ENCODE measurements around the gene RNLS. TPM values are rescaled to one million over a fixed set of nuclear protein-coding genes. Genes with fewer than 3 reads are reported as not detected.

The RNLS gene
- total RNA-seq, 4 donors from 2014 or later = 10.6 to 38.7 (median 28.2) TPM

DNA sequence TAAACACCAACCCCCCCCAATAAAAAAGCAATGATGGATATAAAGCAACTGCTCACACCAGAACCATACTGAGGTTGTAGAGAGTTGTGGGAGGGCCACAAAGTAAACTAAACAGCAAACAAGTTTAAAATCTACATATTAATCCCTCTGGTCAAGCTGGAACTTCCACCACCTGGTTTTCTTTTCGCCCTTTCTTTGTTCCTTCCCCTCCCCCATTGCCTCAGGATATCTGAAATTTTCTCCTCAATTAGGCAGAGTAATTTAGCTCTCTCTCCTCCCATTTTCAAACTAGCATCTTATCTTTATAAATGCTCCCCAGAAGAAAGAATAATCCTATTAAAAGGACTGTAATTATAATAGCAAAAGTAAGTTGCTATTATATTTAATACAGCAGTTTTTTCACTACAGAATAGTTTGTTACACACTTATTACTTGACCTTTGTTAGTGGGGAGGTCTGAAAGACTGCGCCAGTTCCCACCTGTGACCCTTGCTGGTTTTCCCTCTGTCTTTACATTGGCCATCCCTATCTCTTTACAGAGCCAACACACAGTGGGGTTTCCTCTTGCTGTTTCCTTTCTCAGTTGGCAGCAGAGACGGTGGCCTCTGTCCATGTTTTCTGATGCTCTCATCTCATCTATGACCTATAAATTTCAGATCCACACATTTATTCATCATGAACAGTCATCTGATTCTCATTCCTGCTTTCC is 235.4 kb downstream of the RNLS start:
- peaks cover 0 to 4% of the 10 kb centered on the region in 2 donors for H3K4me1 ChIP-seq
- TF ChIP-seq POLR2A (IDR thresholded peaks at IDR 0.05) = no peak
- TF ChIP-seq, protein P1, sequence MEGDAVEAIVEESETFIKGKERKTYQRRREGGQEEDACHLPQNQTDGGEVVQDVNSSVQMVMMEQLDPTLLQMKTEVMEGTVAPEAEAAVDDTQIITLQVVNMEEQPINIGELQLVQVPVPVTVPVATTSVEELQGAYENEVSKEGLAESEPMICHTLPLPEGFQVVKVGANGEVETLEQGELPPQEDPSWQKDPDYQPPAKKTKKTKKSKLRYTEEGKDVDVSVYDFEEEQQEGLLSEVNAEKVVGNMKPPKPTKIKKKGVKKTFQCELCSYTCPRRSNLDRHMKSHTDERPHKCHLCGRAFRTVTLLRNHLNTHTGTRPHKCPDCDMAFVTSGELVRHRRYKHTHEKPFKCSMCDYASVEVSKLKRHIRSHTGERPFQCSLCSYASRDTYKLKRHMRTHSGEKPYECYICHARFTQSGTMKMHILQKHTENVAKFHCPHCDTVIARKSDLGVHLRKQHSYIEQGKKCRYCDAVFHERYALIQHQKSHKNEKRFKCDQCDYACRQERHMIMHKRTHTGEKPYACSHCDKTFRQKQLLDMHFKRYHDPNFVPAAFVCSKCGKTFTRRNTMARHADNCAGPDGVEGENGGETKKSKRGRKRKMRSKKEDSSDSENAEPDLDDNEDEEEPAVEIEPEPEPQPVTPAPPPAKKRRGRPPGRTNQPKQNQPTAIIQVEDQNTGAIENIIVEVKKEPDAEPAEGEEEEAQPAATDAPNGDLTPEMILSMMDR (IDR thresholded peaks at IDR 0.05) = no peak
- H3K27me3 ChIP-seq = no peaks in the 10 kb centered on the region
- no peak for DNase-seq
- no peak overlapping the region for H3K27ac ChIP-seq
- WGBS, 2 donors = 79 to 84% methylated on average over 3 of the region's 3 CpGs
- H3K9me3 ChIP-seq = no peaks in the 10 kb centered on the region
- intact Hi-C loops (cut with DNase I) = no loop called here
- no peak overlapping the region for H3K4me3 ChIP-seq (replicated peaks in 1 of 3)
- H3K36me3 ChIP-seq = no peaks in the 10 kb centered on the region

DNA sequence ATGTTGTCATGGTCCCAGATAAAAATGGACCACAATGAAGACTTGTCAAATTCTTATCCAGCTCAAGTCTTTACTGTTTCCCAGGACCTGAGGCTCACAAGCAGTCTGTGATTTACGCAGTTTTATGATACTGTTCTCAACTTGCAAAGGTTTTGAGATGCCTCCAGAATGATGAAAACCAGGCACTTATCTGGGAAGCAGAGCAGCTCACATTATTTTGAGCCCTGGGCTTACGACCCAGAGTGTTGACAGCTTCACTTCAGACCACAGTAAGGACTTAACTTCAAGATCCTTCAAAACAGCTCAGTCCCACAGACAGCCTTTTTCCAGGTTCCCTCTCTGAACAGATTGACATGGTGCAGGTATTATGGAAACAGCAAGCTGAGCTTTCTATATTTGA is 236.1 kb downstream of the RNLS start:
- 86 to 89% methylated on average over 2 of the region's 2 CpGs for whole genome bisulfite sequencing, 2 donors
- H3K27ac ChIP-seq = no peak overlapping the region
- DNase-seq = no peak
- H3K4me3 ChIP-seq (replicated peaks in 1 of 3) = no peak overlapping the region
- TF ChIP-seq, protein P1 (IDR thresholded peaks at IDR 0.05) = no peak
- TF ChIP-seq POLR2A (IDR thresholded peaks at IDR 0.05) = no peak
- no peaks in the 10 kb centered on the region for H3K27me3 ChIP-seq
- no peaks in the 10 kb centered on the region for H3K9me3 ChIP-seq
- no peaks in the 10 kb centered on the region for H3K36me3 ChIP-seq
- intact Hi-C loops (cut with DNase I) = no loop called here
- H3K4me1 ChIP-seq = peaks cover 0 to 4% of the 10 kb centered on the region in 2 donors

DNA sequence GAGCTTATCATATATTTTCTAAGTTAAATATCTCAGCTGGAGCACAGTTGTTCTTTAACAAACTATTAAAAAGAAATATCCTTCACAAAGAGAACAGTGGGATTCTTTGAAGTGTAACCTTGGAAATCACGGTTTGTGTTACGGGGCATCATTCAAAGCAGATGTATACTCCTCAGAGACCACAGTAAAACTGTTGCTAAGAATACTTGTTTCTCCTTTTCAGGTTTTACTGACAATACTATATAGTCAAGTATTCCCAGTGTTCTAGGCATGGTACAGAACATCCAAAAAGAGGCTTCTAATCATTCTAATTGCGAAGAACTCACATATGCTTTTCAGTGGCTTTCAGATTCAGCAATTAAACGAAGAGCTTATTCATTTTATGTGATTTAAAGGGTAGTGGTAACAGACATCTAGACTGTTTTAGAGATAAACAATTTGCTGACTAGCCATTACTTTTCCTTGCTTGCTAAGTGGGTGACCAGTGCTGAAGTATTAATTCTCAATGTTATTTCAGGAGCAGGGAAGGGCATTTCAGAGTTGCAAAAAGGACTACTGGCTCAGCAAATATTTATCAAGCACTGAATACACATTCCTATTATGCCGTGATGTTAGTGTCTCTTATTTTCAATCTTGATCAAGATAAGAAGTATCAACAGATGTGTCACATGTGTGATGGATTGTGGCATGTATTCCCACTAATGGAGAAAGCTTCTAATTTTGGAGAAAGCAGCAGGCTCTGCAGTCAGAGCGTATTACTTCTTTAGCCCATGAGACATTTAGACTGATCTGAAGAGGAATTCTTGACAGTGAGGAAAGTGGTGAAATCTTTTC is 236.8 kb downstream of the RNLS start:
- intact Hi-C loops (cut with DNase I) = no loop called here
- no peak overlapping the region for H3K27ac ChIP-seq
- TF ChIP-seq, protein P1 (IDR thresholded peaks at IDR 0.05) = no peak
- TF ChIP-seq POLR2A (IDR thresholded peaks at IDR 0.05) = no peak
- H3K9me3 ChIP-seq = no peaks in the 10 kb centered on the region
- no peak overlapping the region for H3K4me3 ChIP-seq (replicated peaks in 1 of 3)
- no peak for DNase-seq
- no peaks in the 10 kb centered on the region for H3K27me3 ChIP-seq
- H3K36me3 ChIP-seq = no peaks in the 10 kb centered on the region
- peaks cover 0 to 4% of the 10 kb centered on the region in 2 donors for H3K4me1 ChIP-seq
- WGBS, 2 donors = 83 to 85% methylated on average over 6 of the region's 6 CpGs

DNA sequence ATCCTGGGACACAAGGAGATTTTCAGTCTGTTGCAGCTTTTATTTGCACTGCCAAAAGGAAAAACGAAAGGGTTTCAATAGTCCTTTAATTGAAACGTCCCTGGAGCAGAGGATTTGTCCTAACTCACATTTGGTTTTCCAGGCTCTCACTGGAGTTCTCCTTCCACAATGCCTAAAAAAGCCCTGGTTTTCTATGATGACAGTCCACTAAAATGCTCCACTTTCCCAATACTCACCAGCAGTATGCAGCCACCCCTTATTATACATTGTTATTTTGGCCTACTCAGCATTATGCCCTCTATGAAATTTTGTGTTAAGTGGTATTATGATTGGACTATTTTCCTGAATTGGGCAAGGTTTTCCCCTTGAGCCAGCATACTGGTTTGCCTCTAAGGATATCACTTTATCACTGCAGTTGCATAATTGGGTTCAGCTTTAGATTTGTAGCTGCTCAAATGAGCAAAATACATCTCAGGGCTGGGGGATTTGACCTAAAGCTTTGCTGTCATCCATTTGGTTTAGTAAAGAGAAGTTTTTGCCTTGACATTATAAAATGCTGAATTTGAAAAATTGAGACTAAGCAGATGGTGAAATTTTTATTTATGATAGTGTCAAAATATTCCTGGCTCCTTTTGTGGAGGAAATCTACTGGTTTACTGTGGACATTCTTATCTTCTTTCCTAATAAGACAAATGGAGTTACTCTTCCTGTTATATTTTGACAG is 239.2 kb downstream of the RNLS start:
- intact Hi-C loops (cut with DNase I) = no loop called here
- no peaks in the 10 kb centered on the region for H3K36me3 ChIP-seq
- WGBS, 2 donors = 58 to 60% methylated on average over 2 of the region's 2 CpGs
- H3K9me3 ChIP-seq = no peaks in the 10 kb centered on the region
- no peaks in the 10 kb centered on the region for H3K27me3 ChIP-seq
- H3K27ac ChIP-seq = no peak overlapping the region
- H3K4me3 ChIP-seq (replicated peaks in 1 of 3) = no peak overlapping the region
- DNase-seq = no peak
- H3K4me1 ChIP-seq = peaks cover 0 to 4% of the 10 kb centered on the region in 2 donors
- TF ChIP-seq POLR2A (IDR thresholded peaks at IDR 0.05) = no peak

DNA sequence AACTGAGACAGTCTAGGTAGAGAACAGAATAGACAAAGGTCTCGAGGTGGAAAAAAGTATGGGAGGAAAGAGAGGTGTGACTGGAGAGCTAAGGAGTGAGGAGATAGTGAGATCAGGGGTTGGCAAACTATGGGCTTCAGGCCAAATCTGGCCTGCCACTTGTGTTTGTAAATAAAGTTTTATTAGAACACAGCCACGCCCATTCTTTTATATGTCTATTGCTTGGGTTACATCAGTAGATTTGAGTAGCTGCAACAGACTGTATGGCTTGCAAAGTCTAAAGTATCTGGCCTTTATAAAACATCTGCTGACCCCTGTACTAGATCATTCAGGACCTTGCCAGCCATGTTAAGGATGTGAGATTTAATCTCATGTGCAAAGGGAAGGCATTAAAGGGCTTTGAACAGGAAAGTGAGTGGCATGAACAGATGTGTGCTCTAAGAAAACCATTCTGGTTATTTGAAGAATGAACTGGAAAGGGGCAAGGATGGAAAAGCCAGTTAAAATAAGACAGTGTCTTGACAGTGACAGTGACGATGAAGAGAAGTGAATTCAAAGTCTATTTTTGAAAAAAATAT is 240.3 kb downstream of the RNLS start:
- WGBS, 2 donors = 95 to 97% methylated on average over 3 of the region's 3 CpGs

More for the DNA sequence above, 240.3 kb downstream of the RNLS start:
- no peak overlapping the region for H3K4me3 ChIP-seq (replicated peaks in 1 of 3)
- TF ChIP-seq POLR2A (IDR thresholded peaks at IDR 0.05) = no peak
- TF ChIP-seq, protein P1 (IDR thresholded peaks at IDR 0.05) = no peak
- H3K27ac ChIP-seq = no peak overlapping the region
- H3K4me1 ChIP-seq = peaks cover 0 to 4% of the 10 kb centered on the region in 2 donors
- no peak for DNase-seq
- intact Hi-C loops (cut with DNase I) = no loop called here
- no peaks in the 10 kb centered on the region for H3K27me3 ChIP-seq
- no peaks in the 10 kb centered on the region for H3K36me3 ChIP-seq
- no peaks in the 10 kb centered on the region for H3K9me3 ChIP-seq

All from thyroid gland (tissue), 4 donors.